ENCODE data around the gene NPC2. TPM values are rescaled to one million over a fixed set of nuclear protein-coding genes. Genes with fewer than 3 reads are reported as not detected.

Gene NPC2
- total RNA-seq, 1 donor = 266 TPM

- Histone ChIP-seq H3K36me3 (ENCODE audit: insufficient read depth, low read length) (peaks cover 95% of the 10 kb centered on the region), H3K4me2 (ENCODE audit: insufficient read depth, low read length) (no peak overlapping the region), H3K79me2 (ENCODE audit: insufficient read depth, low read length) (no peaks in the 10 kb centered on the region), H4K20me1 (ENCODE audit: insufficient read depth, low read length) (peaks cover 5% of the 10 kb centered on the region), H3K4me3 (ENCODE audit: insufficient read depth, low read length) (no peak overlapping the region), H3K27ac (ENCODE audit: low read depth, low read length) (no peak overlapping the region), H3K27me3 (ENCODE audit: insufficient read depth, low read length) (no peaks in the 10 kb centered on the region), H2AFZ (ENCODE audit: low read length) (no peak overlapping the region), H3K4me1 (ENCODE audit: insufficient read depth, low read length) (peaks cover 20% of the 10 kb centered on the region), H3K9me3 (ENCODE audit: low read depth, low read length) (no peaks in the 10 kb centered on the region)
- DNase-seq (ENCODE audit: insufficient read length, low spot score, missing footprints) = no peak
- TF ChIP-seq CTCF (IDR thresholded peaks at IDR 0.05; ENCODE audit: extremely low read depth, low read depth, low read length) = no peak
Observed at GRCh38 chr14:74507085-74507484, 14.0 kb upstream of the NPC2 start.

GRCh38 chr14:74506411-74506851, 13.3 kb upstream of the NPC2 start:
- no peak overlapping the region for H3K4me2 ChIP-seq (ENCODE audit: insufficient read depth, low read length)
- no peak overlapping the region for H3K4me3 ChIP-seq (ENCODE audit: insufficient read depth, low read length)
- no peak for TF ChIP-seq CTCF (IDR thresholded peaks at IDR 0.05; ENCODE audit: extremely low read depth, low read depth, low read length)
- no peak overlapping the region for H2AFZ ChIP-seq (ENCODE audit: low read length)
- H3K9me3 ChIP-seq (ENCODE audit: low read depth, low read length) = no peaks in the 10 kb centered on the region
- peaks cover 95% of the 10 kb centered on the region for H3K36me3 ChIP-seq (ENCODE audit: insufficient read depth, low read length)
- no peaks in the 10 kb centered on the region for H3K27me3 ChIP-seq (ENCODE audit: insufficient read depth, low read length)
- no peaks in the 10 kb centered on the region for H3K79me2 ChIP-seq (ENCODE audit: insufficient read depth, low read length)
- no peak overlapping the region for H3K27ac ChIP-seq (ENCODE audit: low read depth, low read length)
- H4K20me1 ChIP-seq (ENCODE audit: insufficient read depth, low read length) = peaks cover 5% of the 10 kb centered on the region
- peaks cover 13% of the 10 kb centered on the region for H3K4me1 ChIP-seq (ENCODE audit: insufficient read depth, low read length)
- DNase-seq (ENCODE audit: insufficient read length, low spot score, missing footprints) = no peak

GRCh38 chr14:74505831-74506230, 12.7 kb upstream of the NPC2 start:
- no peak overlapping the region for H3K27ac ChIP-seq (ENCODE audit: low read depth, low read length)
- H3K4me2 ChIP-seq (ENCODE audit: insufficient read depth, low read length) = no peak overlapping the region
- H3K4me3 ChIP-seq (ENCODE audit: insufficient read depth, low read length) = no peak overlapping the region
- no peak for TF ChIP-seq CTCF (IDR thresholded peaks at IDR 0.05; ENCODE audit: extremely low read depth, low read depth, low read length)
- peaks cover 7% of the 10 kb centered on the region for H3K4me1 ChIP-seq (ENCODE audit: insufficient read depth, low read length)
- no peaks in the 10 kb centered on the region for H3K9me3 ChIP-seq (ENCODE audit: low read depth, low read length)
- no peak for DNase-seq (ENCODE audit: insufficient read length, low spot score, missing footprints)
- no peaks in the 10 kb centered on the region for H3K27me3 ChIP-seq (ENCODE audit: insufficient read depth, low read length)
- peaks cover 5% of the 10 kb centered on the region for H4K20me1 ChIP-seq (ENCODE audit: insufficient read depth, low read length)
- no peak overlapping the region for H2AFZ ChIP-seq (ENCODE audit: low read length)
- H3K79me2 ChIP-seq (ENCODE audit: insufficient read depth, low read length) = no peaks in the 10 kb centered on the region
- peaks cover 98% of the 10 kb centered on the region for H3K36me3 ChIP-seq (ENCODE audit: insufficient read depth, low read length)

GRCh38 chr14:74504874-74505720, 12.0 kb upstream of the NPC2 start:
- H4K20me1 ChIP-seq (ENCODE audit: insufficient read depth, low read length) = peaks cover 8% of the 10 kb centered on the region
- no peaks in the 10 kb centered on the region for H3K27me3 ChIP-seq (ENCODE audit: insufficient read depth, low read length)
- no peak for DNase-seq (ENCODE audit: insufficient read length, low spot score, missing footprints)
- no peaks in the 10 kb centered on the region for H3K9me3 ChIP-seq (ENCODE audit: low read depth, low read length)
- TF ChIP-seq CTCF (IDR thresholded peaks at IDR 0.05; ENCODE audit: extremely low read depth, low read depth, low read length) = no peak
- H2AFZ ChIP-seq (ENCODE audit: low read length) = no peak overlapping the region
- peaks cover under 1% of the 10 kb centered on the region for H3K4me1 ChIP-seq (ENCODE audit: insufficient read depth, low read length)
- no peak overlapping the region for H3K27ac ChIP-seq (ENCODE audit: low read depth, low read length)
- H3K36me3 ChIP-seq (ENCODE audit: insufficient read depth, low read length) = peaks cover 100% of the 10 kb centered on the region
- peaks cover 3% of the 10 kb centered on the region for H3K79me2 ChIP-seq (ENCODE audit: insufficient read depth, low read length)
- H3K4me2 ChIP-seq (ENCODE audit: insufficient read depth, low read length) = no peak overlapping the region
- H3K4me3 ChIP-seq (ENCODE audit: insufficient read depth, low read length) = no peak overlapping the region

Measured in osteoblast (primary cell).